ENCODE measurements around the gene AADACL2. TPM values are rescaled to one million over a fixed set of nuclear protein-coding genes. Genes with fewer than 3 reads are reported as not detected.

Gene AADACL2
- total and polyA plus RNA-seq, 2 experiments from 2014 or later, result not detected

- TF ChIP-seq EZH2phosphoT487 (IDR thresholded peaks at IDR 0.05; ENCODE audit: unreplicated experiment) (no peak), STAT1 (IDR thresholded peaks at IDR 0.05; ENCODE audit: unreplicated experiment) (no peak), ZNF114 (CRISPR knock-in tag; IDR thresholded peaks at IDR 0.05) (no peak), NANOG (IDR thresholded peaks at IDR 0.05; ENCODE audit: borderline replicate concordance) (no peak), CREB1 (CRISPR knock-in tag; IDR thresholded peaks at IDR 0.05; ENCODE audit: low read depth) (no peak), EZH2 (IDR thresholded peaks at IDR 0.05; ENCODE audit: low read depth, unreplicated experiment) (no peak), ZNF331 (CRISPR knock-in tag; IDR thresholded peaks at IDR 0.05; ENCODE audit: low read depth) (no peak), ZNF462 (CRISPR knock-in tag; IDR thresholded peaks at IDR 0.05) (no peak), JUNB (IDR thresholded peaks at IDR 0.05; ENCODE audit: unreplicated experiment) (no peak), POLR2AphosphoS5 (IDR thresholded peaks at IDR 0.05; ENCODE audit: low read depth) (no peak), CTCF (conservative IDR thresholded peaks at IDR 0.05; ENCODE audit: low read depth in 2 of 2) (no peak)
- TF ChIP-seq, protein P1, sequence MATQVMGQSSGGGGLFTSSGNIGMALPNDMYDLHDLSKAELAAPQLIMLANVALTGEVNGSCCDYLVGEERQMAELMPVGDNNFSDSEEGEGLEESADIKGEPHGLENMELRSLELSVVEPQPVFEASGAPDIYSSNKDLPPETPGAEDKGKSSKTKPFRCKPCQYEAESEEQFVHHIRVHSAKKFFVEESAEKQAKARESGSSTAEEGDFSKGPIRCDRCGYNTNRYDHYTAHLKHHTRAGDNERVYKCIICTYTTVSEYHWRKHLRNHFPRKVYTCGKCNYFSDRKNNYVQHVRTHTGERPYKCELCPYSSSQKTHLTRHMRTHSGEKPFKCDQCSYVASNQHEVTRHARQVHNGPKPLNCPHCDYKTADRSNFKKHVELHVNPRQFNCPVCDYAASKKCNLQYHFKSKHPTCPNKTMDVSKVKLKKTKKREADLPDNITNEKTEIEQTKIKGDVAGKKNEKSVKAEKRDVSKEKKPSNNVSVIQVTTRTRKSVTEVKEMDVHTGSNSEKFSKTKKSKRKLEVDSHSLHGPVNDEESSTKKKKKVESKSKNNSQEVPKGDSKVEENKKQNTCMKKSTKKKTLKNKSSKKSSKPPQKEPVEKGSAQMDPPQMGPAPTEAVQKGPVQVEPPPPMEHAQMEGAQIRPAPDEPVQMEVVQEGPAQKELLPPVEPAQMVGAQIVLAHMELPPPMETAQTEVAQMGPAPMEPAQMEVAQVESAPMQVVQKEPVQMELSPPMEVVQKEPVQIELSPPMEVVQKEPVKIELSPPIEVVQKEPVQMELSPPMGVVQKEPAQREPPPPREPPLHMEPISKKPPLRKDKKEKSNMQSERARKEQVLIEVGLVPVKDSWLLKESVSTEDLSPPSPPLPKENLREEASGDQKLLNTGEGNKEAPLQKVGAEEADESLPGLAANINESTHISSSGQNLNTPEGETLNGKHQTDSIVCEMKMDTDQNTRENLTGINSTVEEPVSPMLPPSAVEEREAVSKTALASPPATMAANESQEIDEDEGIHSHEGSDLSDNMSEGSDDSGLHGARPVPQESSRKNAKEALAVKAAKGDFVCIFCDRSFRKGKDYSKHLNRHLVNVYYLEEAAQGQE (IDR thresholded peaks at IDR 0.05; ENCODE audit: unreplicated experiment), result no peak
- TF ChIP-seq, protein P2, sequence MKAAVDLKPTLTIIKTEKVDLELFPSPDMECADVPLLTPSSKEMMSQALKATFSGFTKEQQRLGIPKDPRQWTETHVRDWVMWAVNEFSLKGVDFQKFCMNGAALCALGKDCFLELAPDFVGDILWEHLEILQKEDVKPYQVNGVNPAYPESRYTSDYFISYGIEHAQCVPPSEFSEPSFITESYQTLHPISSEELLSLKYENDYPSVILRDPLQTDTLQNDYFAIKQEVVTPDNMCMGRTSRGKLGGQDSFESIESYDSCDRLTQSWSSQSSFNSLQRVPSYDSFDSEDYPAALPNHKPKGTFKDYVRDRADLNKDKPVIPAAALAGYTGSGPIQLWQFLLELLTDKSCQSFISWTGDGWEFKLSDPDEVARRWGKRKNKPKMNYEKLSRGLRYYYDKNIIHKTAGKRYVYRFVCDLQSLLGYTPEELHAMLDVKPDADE (IDR thresholded peaks at IDR 0.05), result no peak
- no peak overlapping the region for H2AFZ ChIP-seq
- no peaks in the 10 kb centered on the region for H3K4me1 ChIP-seq (ENCODE audit: insufficient read depth)
- no peak overlapping the region for H3K4me2 ChIP-seq
- DNase-seq (ENCODE audit: low spot score), result no peak
- H3K36me3 ChIP-seq (ENCODE audit: insufficient read depth), result no peaks in the 10 kb centered on the region
- no peak overlapping the region for H3K4me3 ChIP-seq
- no peaks in the 10 kb centered on the region for H3K27me3 ChIP-seq (ENCODE audit: insufficient read depth)
- no peaks in the 10 kb centered on the region for H3K79me2 ChIP-seq (replicated peaks; ENCODE audit: insufficient read depth)
- ATAC-seq, result no peak
- Mint-ChIP-seq H3K4me1 (no peaks in the 10 kb centered on the region), H3K4me3 (no peak overlapping the region), H3K9me3 (no peaks in the 10 kb centered on the region), H3K27me3 (ENCODE audit: insufficient read depth, low read depth, poor library complexity) (no peaks in the 10 kb centered on the region), H3K27ac (no peak overlapping the region), H3K36me3 (ENCODE audit: low read depth) (no peaks in the 10 kb centered on the region)
- H4K20me1 ChIP-seq (replicated peaks; ENCODE audit: insufficient read depth), result no peaks in the 10 kb centered on the region
- no peaks in the 10 kb centered on the region for H3F3A ChIP-seq (replicated peaks; ENCODE audit: low read depth)
- no peaks in the 10 kb centered on the region for H3K9me2 ChIP-seq (ENCODE audit: insufficient read depth)
- no peak overlapping the region for H3K27ac ChIP-seq (ENCODE audit: low read depth)
Observed at GRCh38 chr3:151769175-151769574, 35.4 kb downstream of the AADACL2 start.
